ENCODE data around the gene PDCD10.

PDCD10 gene

GRCh38 chr3:167734498-167735232, at the start of gene PDCD10:
Gene PDCD10, minus strand, starts transcription at chr3:167734892. Its CDS starts 14,735 bp downstream, at chr3:167720157.
- peak; percentile 91 to 92 for DNase-seq (ENCODE audit: low read depth in 2 of 2, low spot score in 1 of 2)

GRCh38 chr3:167783781-167784180, 49.1 kb upstream of the PDCD10 start:
- DNase-seq (ENCODE audit: low read depth in 2 of 2, low spot score in 1 of 2): no peak

- no peak for DNase-seq (ENCODE audit: low read depth in 2 of 2, low spot score in 1 of 2)
Observed at GRCh38 chr3:167780214-167780883, 45.7 kb upstream of the PDCD10 start.

GRCh38 chr3:167777356-167777755, 42.7 kb upstream of the PDCD10 start:
- DNase-seq (ENCODE audit: low read depth in 2 of 2, low spot score in 1 of 2): no peak

- DNase-seq (ENCODE audit: low read depth in 2 of 2, low spot score in 1 of 2): no peak
Observed at GRCh38 chr3:167776066-167776685, 41.5 kb upstream of the PDCD10 start.

- DNase-seq (ENCODE audit: low read depth in 2 of 2, low spot score in 1 of 2): no peak
Observed at GRCh38 chr3:167773584-167773983, 38.9 kb upstream of the PDCD10 start.

- DNase-seq (ENCODE audit: low read depth in 2 of 2, low spot score in 1 of 2): no peak
Observed at GRCh38 chr3:167772992-167773391, 38.3 kb upstream of the PDCD10 start.

GRCh38 chr3:167762296-167762695, 27.6 kb upstream of the PDCD10 start:
- no peak for DNase-seq (ENCODE audit: low read depth in 2 of 2, low spot score in 1 of 2)

GRCh38 chr3:167761302-167761701, 26.6 kb upstream of the PDCD10 start:
- no peak for DNase-seq (ENCODE audit: low read depth in 2 of 2, low spot score in 1 of 2)

GRCh38 chr3:167754049-167754448, 19.4 kb upstream of the PDCD10 start:
- DNase-seq (ENCODE audit: low read depth in 2 of 2, low spot score in 1 of 2): no peak

GRCh38 chr3:167750272-167750971, 15.7 kb upstream of the PDCD10 start:
- no peak for DNase-seq (ENCODE audit: low read depth in 2 of 2, low spot score in 1 of 2)

GRCh38 chr3:167749728-167750127, 15.0 kb upstream of the PDCD10 start:
- DNase-seq (ENCODE audit: low read depth in 2 of 2, low spot score in 1 of 2): no peak

- no peak for DNase-seq (ENCODE audit: low read depth in 2 of 2, low spot score in 1 of 2)
Observed at GRCh38 chr3:167749209-167749608, 14.5 kb upstream of the PDCD10 start.

GRCh38 chr3:167743799-167744198, 9.1 kb upstream of the PDCD10 start:
- no peak for DNase-seq (ENCODE audit: low read depth in 2 of 2, low spot score in 1 of 2)

- no peak for DNase-seq (ENCODE audit: low read depth in 2 of 2, low spot score in 1 of 2)
Observed at GRCh38 chr3:167742338-167742737, 7.6 kb upstream of the PDCD10 start.

GRCh38 chr3:167740961-167741587, 6.4 kb upstream of the PDCD10 start:
- DNase-seq (ENCODE audit: low read depth in 2 of 2, low spot score in 1 of 2): no peak

GRCh38 chr3:167739190-167739810, 4.6 kb upstream of the PDCD10 start:
- DNase-seq (ENCODE audit: low read depth in 2 of 2, low spot score in 1 of 2): no peak

GRCh38 chr3:167738037-167738436, 3.3 kb upstream of the PDCD10 start:
- DNase-seq (ENCODE audit: low read depth in 2 of 2, low spot score in 1 of 2): no peak

GRCh38 chr3:167736997-167737396, 2.3 kb upstream of the PDCD10 start:
- DNase-seq (ENCODE audit: low read depth in 2 of 2, low spot score in 1 of 2): no peak

- DNase-seq (ENCODE audit: low read depth in 2 of 2, low spot score in 1 of 2): no peak
Observed at GRCh38 chr3:167736264-167736787, 1.6 kb upstream of the PDCD10 start.
